Endothelial cell of umbilical vein (primary cell): ENCODE results near the gene LCN12. TPM values are rescaled to one million over a fixed set of nuclear protein-coding genes. Genes with fewer than 3 reads are reported as not detected.

Source experiments
- BruUV-seq: library from RNA; stranded (reverse); fragments of 400-500 nt; replicated peaks from 2 replicates; lab custom pipeline; 2021; lab: Mats Ljungman, UMichigan
- CTCF ChIA-PET: fragments of 300-600, 350-600 bp; sonication (Branson Sonifier 250); formaldehyde crosslinking; loops from one replicate; lab custom pipeline; 2021; ENCODE audit warnings: antibody characterized with exemption, inconsistent platforms; lab: Charles Lee
- POLR2A ChIA-PET: fragments of 300-600, 350-600 bp; sonication (Branson Sonifier 250); formaldehyde crosslinking; loops from one replicate; lab custom pipeline; 2021; ENCODE audit warnings: antibody characterized with exemption, inconsistent platforms; lab: Charles Lee
- DNase-seq: peaks from one replicate; pipeline ENCODE4 v3.0.0-alpha.2; 2011; ENCODE audit warnings: low read depth, low spot score
- FAIRE-seq: peaks from 2 replicates; lab custom pipeline; 2011; peaks lifted over from hg19 to GRCh38; lab: Jason Lieb, UNC
- H2AFZ ChIP-seq: 2 replicates; pipeline ENCODE4 v1.6.0; 2012; ENCODE audit warnings: low read depth, low read length, control low read depth, inconsistent platforms
- H3K27ac ChIP-seq: 2 replicates; pipeline ENCODE4 v1.5.1; 2011; ENCODE audit warnings: low read depth, mild to moderate bottlenecking, control low read depth, low read length, moderate library complexity; ENCODE audit not compliant: insufficient read depth
- H3K27me3 ChIP-seq, 2 experiments: 2 replicates each; pipeline versions ENCODE4 v1.6.0 to v1.6.1; 2011; ENCODE audit warnings: low read length in 2 of 2, mixed read lengths in 1 of 2; ENCODE audit not compliant: control insufficient read depth in 2 of 2, insufficient read depth in 2 of 2
- H3K36me3 ChIP-seq, 2 experiments: 2 replicates in 1 of 2; 3 replicates in 1 of 2; pipeline ENCODE4 v1.5.1; 2011; ENCODE audit warnings: low read length in 2 of 2, mild to moderate bottlenecking in 1 of 2, moderate library complexity in 1 of 2; ENCODE audit not compliant: control insufficient read depth in 2 of 2, insufficient read depth in 2 of 2; ENCODE audit errors: extremely low read depth in 1 of 2
- H3K4me1 ChIP-seq: 3 replicates; pipeline ENCODE4 v1.5.1; 2011; ENCODE audit warnings: mild to moderate bottlenecking, low read length; ENCODE audit not compliant: control insufficient read depth, insufficient read depth; ENCODE audit errors: extremely low read depth
- H3K4me2 ChIP-seq: 2 replicates; pipeline ENCODE4 v1.6.1; 2011; ENCODE audit warnings: low read length, control low read depth, mixed read lengths; ENCODE audit not compliant: insufficient read depth
- H3K4me3 ChIP-seq, 3 experiments: fragments of 200-600 bp in 1 of 3; sonication (generic), shearing (Covaris generic) in 1 of 3; replicated peaks in 1 of 3; 2 replicates each; pipeline ENCODE4 v1.5.1; 2011 to 2016; ENCODE audit warnings: control low read depth in 3 of 3, low read length in 3 of 3, mild to moderate bottlenecking in 2 of 3, inconsistent platforms in 1 of 3, low read depth in 1 of 3, moderate library complexity in 1 of 3; ENCODE audit not compliant: insufficient read depth in 1 of 3
- H3K79me2 ChIP-seq: 2 replicates; pipeline ENCODE4 v1.6.0; 2012; ENCODE audit warnings: low read length, inconsistent platforms; ENCODE audit not compliant: control insufficient read depth, insufficient read depth
- H3K9ac ChIP-seq: replicated peaks from 2 replicates; pipeline ENCODE3; 2011; ENCODE audit warnings: low read length, control low read depth; ENCODE audit not compliant: insufficient read depth; ENCODE audit errors: extremely low read depth
- H3K9me1 ChIP-seq: replicated peaks from 3 replicates; pipeline ENCODE4 v1.6.0; 2011; ENCODE audit warnings: mild to moderate bottlenecking, low read length; ENCODE audit not compliant: control insufficient read depth, insufficient read depth; ENCODE audit errors: extremely low read depth
- H3K9me3 ChIP-seq: replicated peaks from 2 replicates; pipeline ENCODE4 v1.5.1; 2012; ENCODE audit warnings: low read length, inconsistent platforms; ENCODE audit not compliant: control insufficient read depth, insufficient read depth
- H4K20me1 ChIP-seq: replicated peaks from 2 replicates; pipeline ENCODE3; 2011; ENCODE audit warnings: mild to moderate bottlenecking, low read length; ENCODE audit not compliant: control insufficient read depth, insufficient read depth; ENCODE audit errors: extremely low read depth
- CTCF ChIP-seq, 2 donors: IDR thresholded peaks; 1 replicate in 1 of 2; 2 replicates in 1 of 2; pipeline ENCODE4 v1.5.1; 2011; ENCODE audit warnings: low read length in 2 of 2, mild to moderate bottlenecking in 2 of 2, moderate library complexity in 2 of 2, control low read depth in 1 of 2, inconsistent platforms in 1 of 2, low read depth in 1 of 2; ENCODE audit not compliant: insufficient read depth in 1 of 2; ENCODE audit errors: extremely low read depth in 1 of 2
- EZH2 ChIP-seq: IDR thresholded peaks from 2 replicates; pipeline ENCODE4 v1.6.1; 2012; ENCODE audit warnings: borderline replicate concordance, low read depth, mild to moderate bottlenecking, moderate library complexity, low read length, inconsistent platforms; ENCODE audit not compliant: severe bottlenecking
- FOS ChIP-seq: IDR thresholded peaks from 2 replicates; pipeline ENCODE4 v1.6.1; 2011; ENCODE audit warnings: mild to moderate bottlenecking, low read length, moderate library complexity, borderline replicate concordance; ENCODE audit not compliant: insufficient read depth
- GATA2 ChIP-seq: IDR thresholded peaks from 2 replicates; pipeline ENCODE4 v1.7.0; 2011; ENCODE audit warnings: low read depth, mild to moderate bottlenecking, moderate library complexity, mixed read lengths, low read length; ENCODE audit not compliant: insufficient read length, insufficient read depth
- JUN ChIP-seq: IDR thresholded peaks from 2 replicates; pipeline ENCODE4 v1.6.1; 2011; ENCODE audit warnings: borderline replicate concordance, low read depth; ENCODE audit not compliant: insufficient read length, insufficient read depth
- MYC ChIP-seq: IDR thresholded peaks from one replicate; pipeline ENCODE4 v1.6.1; 2011; ENCODE audit warnings: mild to moderate bottlenecking, low read depth, low read length
- POLR2A ChIP-seq: IDR thresholded peaks from 2 replicates; pipeline ENCODE4 v1.6.1; 2012; ENCODE audit warnings: low read depth, mild to moderate bottlenecking, control low read depth, low read length
- POLR2AphosphoS5 ChIP-seq: IDR thresholded peaks from 2 replicates; pipeline ENCODE4 v1.6.1; 2012; ENCODE audit warnings: low read depth, mild to moderate bottlenecking, control low read depth, low read length, moderate library complexity; ENCODE audit not compliant: insufficient read depth
- dilution Hi-C: fragments of 300-500 bp; cut with MboI; formaldehyde crosslinking; loops from one replicate; pipeline ENCODE4 v1.15.0; 2019; ENCODE audit warnings: low sequenced_read_pairs; ENCODE audit not compliant: extremely low pct_ligation_motif_present
- intact Hi-C: fragments of 100-400 bp; cut with micrococcal nuclease; formaldehyde crosslinking; loops from one replicate; pipeline ENCODE4 v1.10.0; 2022
- polyA plus RNA-seq, 4 experiments: library from polyadenylated mRNA; depleted of rRNA in 3 of 4; stranded (reverse) in 3 of 4; unstranded in 1 of 4; fragments of >200 nt; gene quantifications; 2 replicates each; pipeline versions ENCODE4 v1.2.1 to v1.2.3, GENCODE V29; 2011 to 2012; ENCODE audit warnings: missing spikeins in 1 of 4
- total RNA-seq: library from RNA; stranded (reverse); gene quantifications from 2 replicates; pipeline ENCODE4 v1.2.3, GENCODE V29; 2021
- TF ChIP-seq, protein P1 (sequence below): IDR thresholded peaks from 2 replicates; pipeline ENCODE4 v1.6.1; 2011; ENCODE audit not compliant: insufficient read depth, insufficient read length

Gene LCN12
- total and polyA plus RNA-seq, 2 donors (not counting 3 experiments of a cell fraction or from before 2014, with no cell fraction given): 0.35 to 0.52 TPM

- FAIRE-seq (no peak), DNase-seq (no peak)
- Histone ChIP-seq H2AFZ (no peak overlapping the region), H3K79me2 (peaks cover 26% of the 10 kb centered on the region), H3K9me1 (no peaks in the 10 kb centered on the region), H4K20me1 (no peaks in the 10 kb centered on the region), H3K27me3 (no peaks in the 10 kb centered on the region), H3K9me3 (no peaks in the 10 kb centered on the region), H3K4me2 (no peak overlapping the region), H3K27ac (no peak overlapping the region), H3K4me1 (no peaks in the 10 kb centered on the region), H3K9ac (no peak overlapping the region), H3K4me3 (no peak overlapping the region), H3K36me3 (peaks cover 2 to 31% of the 10 kb centered on the region in 2 experiments)
- TF ChIP-seq GATA2 (no peak), JUN (no peak), POLR2A (no peak), EZH2 (no peak), FOS (no peak), MYC (no peak), POLR2AphosphoS5 (no peak), CTCF (IDR thresholded peaks at IDR 0.05; ENCODE audit: extremely low read depth in 1 of 2, insufficient read depth in 1 of 2, low read depth in 1 of 2, low read length in 2 of 2) (no peak)
- TF ChIP-seq, protein P1, sequence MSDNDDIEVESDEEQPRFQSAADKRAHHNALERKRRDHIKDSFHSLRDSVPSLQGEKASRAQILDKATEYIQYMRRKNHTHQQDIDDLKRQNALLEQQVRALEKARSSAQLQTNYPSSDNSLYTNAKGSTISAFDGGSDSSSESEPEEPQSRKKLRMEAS: no peak
- no TSS peak for BruUV-seq
- CTCF ChIA-PET: interaction anchor here (1.2 to 1.4 kb wide), 2 partner anchors 19 to 43 kb away, joined by 3 read pairs; no protein-coding TSS in a partner anchor
- intact Hi-C loops (loop anchor here (5.0 kb wide), 1 partner anchor 72 kb away; the partner anchor contains the start of gene EDF1), dilution Hi-C loops (loop anchor here (25.0 kb wide), 1 partner anchor 127 kb away; the partner anchor contains the start of gene RABL6)
- POLR2A ChIA-PET: interaction anchor here (0.7 kb wide), 1 partner anchor 21 kb away, joined by 6 read pairs; no protein-coding TSS in a partner anchor
Measured at GRCh38 chr9:136939431-136939995, 12.6 kb upstream of the LCN12 start.
